ENCODE results near the gene ZNF813.

Gene ZNF813

GRCh38 chr19:53520547-53521372 is 53.2 kb downstream of the ZNF813 start:
- DNase-seq (ENCODE audit: low read depth in 2 of 2): peak; percentile 82

GRCh38 chr19:53521373-53522202 is 54.1 kb downstream of the ZNF813 start:
- DNase-seq (ENCODE audit: low read depth in 2 of 2): peak in 1 of 2 donors; percentile 3

DNA sequence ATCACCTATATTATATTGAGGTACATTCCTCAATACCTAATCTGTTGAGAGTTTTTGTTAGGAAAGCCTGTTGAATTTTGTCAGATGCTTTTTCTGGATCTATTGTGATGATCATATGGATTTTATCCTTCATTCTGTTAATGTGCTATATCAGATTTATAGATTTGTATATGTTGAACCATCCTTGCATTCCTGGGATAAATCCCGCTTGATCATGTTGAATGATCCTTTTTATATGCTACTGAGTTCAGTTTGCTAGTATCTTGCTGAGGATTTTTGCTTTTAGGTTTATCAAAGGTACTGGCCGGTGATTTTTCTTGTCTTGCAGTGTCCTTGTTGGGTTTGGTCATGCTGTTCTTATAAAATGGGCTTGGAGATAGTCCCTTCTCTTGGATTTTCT is 58.4 kb downstream of the ZNF813 start:
- DNase-seq (ENCODE audit: low read depth in 2 of 2): no peak

- DNase-seq (ENCODE audit: low read depth in 2 of 2): no peak
Measured at GRCh38 chr19:53530622-53531021, 63.1 kb downstream of the ZNF813 start.

GRCh38 chr19:53531457-53531856 is 63.9 kb downstream of the ZNF813 start:
- DNase-seq (ENCODE audit: low read depth in 2 of 2): no peak

DNA sequence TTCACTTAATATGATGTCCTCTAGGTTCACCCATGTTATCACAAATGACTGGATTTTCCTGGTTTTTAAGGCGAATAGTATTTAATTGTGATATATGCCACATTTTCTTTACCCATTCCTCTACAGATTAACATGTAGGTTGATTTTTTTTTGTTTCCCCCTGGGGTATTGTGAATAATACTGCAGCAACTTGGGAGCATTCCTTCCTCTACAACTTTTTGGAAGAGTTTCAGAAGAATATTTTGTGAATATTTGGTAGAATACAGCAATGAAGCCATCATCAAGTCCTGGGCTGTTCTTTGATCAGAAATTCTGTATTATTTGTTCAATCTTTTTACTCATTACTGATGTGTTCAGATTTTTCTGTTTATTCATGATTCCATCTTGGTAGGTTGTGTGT is 64.8 kb downstream of the ZNF813 start:
- no peak for DNase-seq (ENCODE audit: low read depth in 2 of 2)

DNA sequence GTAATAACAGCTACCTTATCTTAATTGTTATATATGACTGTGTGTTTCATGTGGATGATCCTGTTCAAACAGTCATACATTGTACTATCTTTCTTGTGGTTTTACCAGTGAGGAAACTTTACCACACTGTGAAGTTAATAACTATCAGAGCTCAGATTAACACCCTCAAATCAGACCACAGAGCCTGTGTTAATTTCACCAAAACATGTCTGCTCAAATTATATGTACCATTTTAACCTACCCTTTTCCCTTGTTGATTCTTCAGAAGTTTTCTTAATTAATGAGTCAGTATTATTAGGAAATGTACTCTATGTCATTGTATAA is 68.7 kb downstream of the ZNF813 start:
- DNase-seq (ENCODE audit: low read depth in 2 of 2): no peak

GRCh38 chr19:53537121-53537520 is 69.6 kb downstream of the ZNF813 start:
- no peak for DNase-seq (ENCODE audit: low read depth in 2 of 2)

- peak; percentile 81 to 82 for DNase-seq (ENCODE audit: low read depth in 2 of 2)
Measured at GRCh38 chr19:53537521-53538377, 70.2 kb downstream of the ZNF813 start, which contains the start of gene ZNF331. ZNF331 (plus strand) TSS chr19:53538145; CDS start chr19:53569377, 31,232 bp downstream.

GRCh38 chr19:53538378-53539109 is 71.0 kb downstream of the ZNF813 start:
- no peak for DNase-seq (ENCODE audit: low read depth in 2 of 2)

- no peak for DNase-seq (ENCODE audit: low read depth in 2 of 2)
Measured at GRCh38 chr19:53540091-53540490, 72.6 kb downstream of the ZNF813 start.

DNA sequence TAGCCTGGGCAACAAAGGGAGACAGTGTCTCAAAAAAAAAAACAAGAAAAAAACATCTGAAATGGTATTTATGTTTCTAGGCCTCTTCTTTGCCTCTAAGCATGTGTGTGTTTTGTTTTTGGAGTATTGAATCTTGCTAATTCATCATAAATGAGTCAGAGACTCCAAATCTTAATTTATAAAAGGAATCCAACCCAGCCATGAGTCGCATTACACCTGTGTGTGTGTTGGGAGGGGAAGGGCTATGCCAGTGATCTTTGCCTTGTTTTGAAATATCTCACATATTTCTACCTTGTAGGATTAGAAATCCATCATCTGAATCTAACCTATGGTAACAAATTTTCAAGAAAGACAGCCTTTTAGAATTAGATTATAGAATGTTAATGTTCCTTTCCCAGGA is 74.4 kb downstream of the ZNF813 start:
- DNase-seq (ENCODE audit: low read depth in 2 of 2): no peak

- no peak for DNase-seq (ENCODE audit: low read depth in 2 of 2)
Measured at GRCh38 chr19:53545271-53546065, 77.9 kb downstream of the ZNF813 start.
